ENCODE results near the gene OPHN1. TPM values are rescaled to one million over a fixed set of nuclear protein-coding genes. Genes with fewer than 3 reads are reported as not detected.

The OPHN1 gene
- total and polyA plus RNA-seq, 10 of the 15 experiments (the other 5 are each of a cell fraction or from before 2014, with no cell fraction given), result under 0.01 to 0.03 (median 0.03) TPM; not detected in 6

DNA sequence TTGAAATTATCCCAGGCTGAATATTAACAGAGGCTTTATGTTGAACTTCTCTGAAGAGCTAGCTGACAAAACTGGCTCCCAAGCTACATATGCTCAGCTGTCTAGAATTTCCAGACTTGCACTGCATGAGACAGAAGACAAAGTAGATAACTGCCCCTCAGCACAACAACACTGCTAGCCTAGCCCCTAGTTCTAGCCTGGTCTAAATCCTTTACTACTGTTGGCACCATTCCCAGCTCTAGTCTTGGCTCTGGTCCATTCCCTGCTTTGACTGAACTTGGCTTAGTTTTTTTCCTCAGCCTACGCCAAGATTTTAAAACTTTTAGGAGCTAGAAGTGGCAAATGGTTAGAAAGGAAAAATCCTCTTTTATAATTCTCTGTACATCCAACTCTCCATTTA lies 7.6 kb upstream of the OPHN1 start:
- BruUV-seq (replicated peaks), result no TSS peak
- H2AFZ ChIP-seq (ENCODE audit: control insufficient read depth, low read depth, low read length), result no peak overlapping the region
- FAIRE-seq (no peak), DNase-seq (ENCODE audit: low read depth, low spot score) (no peak), ATAC-seq (no peak)
- H4K20me1 ChIP-seq (ENCODE audit: control insufficient read depth, insufficient read depth), result no peaks in the 10 kb centered on the region
- WGBS (ENCODE audit: insufficient coverage, insufficient replicate concordance, low lambda C conversion rate, missing lambda C conversion rate), result 6% methylated on average over 1 of the region's 1 CpG
- SMC1A ChIA-PET (ENCODE audit: uncharacterized antibody, unreplicated experiment), result no interaction called here
- POLR2A ChIA-PET, result no interaction called here
- H3K9ac ChIP-seq (ENCODE audit: control insufficient read depth, insufficient read depth, low read length), result no peak overlapping the region
- CTCF ChIA-PET, result no interaction called here
- no peaks in the 10 kb centered on the region for H3K36me3 ChIP-seq (ENCODE audit: control insufficient read depth in 2 of 2, insufficient read depth in 2 of 2, low read length in 1 of 2)
- no peak overlapping the region for H3K27ac ChIP-seq (ENCODE audit: control insufficient read depth, insufficient read depth)
- in situ Hi-C loops (cut with MboI), result no loop called here
- no peaks in the 10 kb centered on the region for H3K9me3 ChIP-seq (replicated peaks; ENCODE audit: control insufficient read depth, insufficient read depth, low read length)
- no peaks in the 10 kb centered on the region for H3K79me2 ChIP-seq (ENCODE audit: control insufficient read depth, insufficient read depth, low read length)
- RAD21 ChIA-PET (ENCODE audit: unreplicated experiment), result no interaction called here
- H3K27me3 ChIP-seq (replicated peaks in 1 of 2; ENCODE audit: control insufficient read depth in 2 of 2, insufficient read depth in 2 of 2, low read length in 1 of 2), result no peaks in the 10 kb centered on the region
- H3K4me3 ChIP-seq, result no peak overlapping the region
- no peaks in the 10 kb centered on the region for H3K4me1 ChIP-seq (ENCODE audit: control insufficient read depth, insufficient read depth, low read length)
- H3K4me2 ChIP-seq (ENCODE audit: control insufficient read depth, insufficient read depth), result no peak overlapping the region
- intact Hi-C loops (cut with micrococcal nuclease; ENCODE audit: unreplicated experiment), result no loop called here
- TF ChIP-seq POLR2AphosphoS2 (IDR thresholded peaks at IDR 0.05; ENCODE audit: low read depth, low read length) (no peak), HDAC6 (IDR thresholded peaks at IDR 0.05; ENCODE audit: unreplicated experiment) (no peak), MTA2 (IDR thresholded peaks at IDR 0.05; ENCODE audit: low read depth) (no peak), SMARCA5 (IDR thresholded peaks at IDR 0.05) (no peak), PBX3 (IDR thresholded peaks at IDR 0.05; ENCODE audit: insufficient replicate concordance, low read depth, low read length) (no peak), ATF2 (IDR thresholded peaks at IDR 0.05; ENCODE audit: low read length) (no peak), EED (IDR thresholded peaks at IDR 0.05; ENCODE audit: low read depth) (no peak), BRCA1 (IDR thresholded peaks at IDR 0.05; ENCODE audit: low read depth, low read length) (no peak), NR2C2 (IDR thresholded peaks at IDR 0.05; ENCODE audit: borderline replicate concordance, control insufficient read depth, insufficient read length, low read depth) (no peak), WRNIP1 (IDR thresholded peaks at IDR 0.05; ENCODE audit: borderline replicate concordance, low read depth, low read length) (no peak), BACH1 (IDR thresholded peaks at IDR 0.05; ENCODE audit: borderline replicate concordance) (no peak), SREBF1 (IDR thresholded peaks at IDR 0.05; ENCODE audit: low read length) (no peak), RELB (IDR thresholded peaks at IDR 0.05; ENCODE audit: low read depth) (no peak), RELA (IDR thresholded peaks at IDR 0.05; ENCODE audit: borderline replicate concordance, partially characterized antibody) (no peak), ZNF592 (IDR thresholded peaks at IDR 0.05) (no peak), CHD2 (IDR thresholded peaks at IDR 0.05; ENCODE audit: borderline replicate concordance, low read depth, low read length) (no peak), RBBP5 (conservative IDR thresholded peaks at IDR 0.05) (no peak)
